Suppressor macrophage treated with lipopolysaccharide for 1 hour (primary cell): ENCODE results near the gene PTPRO.

ENCODE experiments used
- DNase-seq, 3 donors: peaks; one replicate each; pipeline ENCODE4 v3.0.0-alpha.2; 2020 to 2022

The PTPRO gene

GRCh38 chr12:15574353-15574752 is 252.0 kb downstream of the PTPRO start:
- no peak for DNase-seq

GRCh38 chr12:15575671-15576541 is 253.6 kb downstream of the PTPRO start:
- DNase-seq, result no peak

GRCh38 chr12:15580431-15580830 is 258.1 kb downstream of the PTPRO start:
- no peak for DNase-seq

GRCh38 chr12:15581006-15581405 is 258.7 kb downstream of the PTPRO start:
- DNase-seq, result no peak

- DNase-seq, result no peak
These were observed 261.5 kb downstream of the PTPRO start for GRCh38 chr12:15583804-15584203.

GRCh38 chr12:15584366-15585041 is 262.2 kb downstream of the PTPRO start:
- DNase-seq, result peak; percentile 79 to 87 (median 80)

- no peak for DNase-seq
These were observed 267.2 kb downstream of the PTPRO start for GRCh38 chr12:15589328-15590032.

- peak; percentile 71 to 81 (median 81) for DNase-seq
These were observed 268.0 kb downstream of the PTPRO start for GRCh38 chr12:15590180-15590826.

GRCh38 chr12:15591811-15592210 is 269.5 kb downstream of the PTPRO start:
- DNase-seq, result no peak

- no peak for DNase-seq
These were observed 270.6 kb downstream of the PTPRO start for GRCh38 chr12:15592934-15593333.

GRCh38 chr12:15596174-15596573 is 273.9 kb downstream of the PTPRO start:
- no peak for DNase-seq

GRCh38 chr12:15597125-15597830 is 275.0 kb downstream of the PTPRO start:
- no peak for DNase-seq

GRCh38 chr12:15599266-15600037 is 277.1 kb downstream of the PTPRO start:
- no peak for DNase-seq

GRCh38 chr12:15600223-15600935 is 278.1 kb downstream of the PTPRO start:
- DNase-seq, result no peak

GRCh38 chr12:15601210-15601800 is 279.0 kb downstream of the PTPRO start:
- peak; percentile 73 to 87 (median 83) for DNase-seq

- peak; percentile 41 to 58 (median 48) for DNase-seq
These were observed 279.9 kb downstream of the PTPRO start for GRCh38 chr12:15602051-15602672.

- peak; percentile 20 to 47 (median 35) for DNase-seq
These were observed 281.3 kb downstream of the PTPRO start for GRCh38 chr12:15603474-15604085.

- DNase-seq, result peak; percentile 56 to 80 (median 70)
These were observed 283.7 kb downstream of the PTPRO start for GRCh38 chr12:15605881-15606590.

GRCh38 chr12:15608406-15608805 is 286.1 kb downstream of the PTPRO start:
- DNase-seq, result no peak
